ENCODE data around the gene ANAPC10.

DNA sequence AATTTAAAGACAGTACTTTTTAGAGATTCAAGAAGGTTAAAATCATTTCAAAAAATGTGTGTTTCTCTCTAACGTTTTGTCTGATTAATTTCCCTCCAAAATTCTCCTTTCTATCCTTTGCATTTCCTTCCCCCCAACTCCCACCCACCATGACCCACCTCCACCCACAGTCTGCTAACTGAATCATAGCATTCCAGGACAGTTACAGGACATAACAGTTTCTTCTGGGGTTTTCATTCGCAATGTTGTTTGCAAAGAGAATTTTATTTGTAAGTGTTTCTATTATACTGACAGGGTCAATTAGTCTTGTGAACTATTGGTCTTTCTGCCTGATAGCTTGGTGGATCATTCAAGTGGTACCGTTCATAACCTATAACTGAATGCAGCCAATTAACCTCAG, 53.7 kb downstream of the ANAPC10 start:
- TF ChIP-seq EZH2 (IDR thresholded peaks at IDR 0.05; ENCODE audit: borderline replicate concordance, low read length) (no peak), CTCF (conservative IDR thresholded peaks at IDR 0.05 in 1 of 2, IDR thresholded peaks at IDR 0.05 in 1 of 2; ENCODE audit: extremely low read depth in 1 of 2, insufficient read depth in 1 of 2, low read depth in 1 of 2, low read length in 2 of 2) (no peak)

All from mammary epithelial cell (primary cell).